Endothelial cell of umbilical vein (primary cell): ENCODE measurements around the gene NDUFB5. TPM values are rescaled to one million over a fixed set of nuclear protein-coding genes. Genes with fewer than 3 reads are reported as not detected.

Experiments
- BruUV-seq: library from RNA; stranded (reverse); fragments of 400-500 nt; replicated peaks from 2 replicates; lab custom pipeline; 2021; lab: Mats Ljungman, UMichigan
- CTCF ChIA-PET: fragments of 300-600, 350-600 bp; sonication (Branson Sonifier 250); formaldehyde crosslinking; loops from one replicate; lab custom pipeline; 2021; ENCODE audit warnings: antibody characterized with exemption, inconsistent platforms; lab: Charles Lee
- POLR2A ChIA-PET: fragments of 300-600, 350-600 bp; sonication (Branson Sonifier 250); formaldehyde crosslinking; loops from one replicate; lab custom pipeline; 2021; ENCODE audit warnings: antibody characterized with exemption, inconsistent platforms; lab: Charles Lee
- DNase-seq: peaks from one replicate; pipeline ENCODE4 v3.0.0-alpha.2; 2011; ENCODE audit warnings: low read depth, low spot score
- FAIRE-seq: peaks from 2 replicates; lab custom pipeline; 2011; peaks lifted over from hg19 to GRCh38; lab: Jason Lieb, UNC
- H2AFZ ChIP-seq: 2 replicates; pipeline ENCODE4 v1.6.0; 2012; ENCODE audit warnings: low read depth, low read length, control low read depth, inconsistent platforms
- H3K27ac ChIP-seq: 2 replicates; pipeline ENCODE4 v1.5.1; 2011; ENCODE audit warnings: low read depth, mild to moderate bottlenecking, control low read depth, low read length, moderate library complexity; ENCODE audit not compliant: insufficient read depth
- H3K27me3 ChIP-seq, 2 experiments: 2 replicates each; pipeline versions ENCODE4 v1.6.0 to v1.6.1; 2011; ENCODE audit warnings: low read length in 2 of 2, mixed read lengths in 1 of 2; ENCODE audit not compliant: control insufficient read depth in 2 of 2, insufficient read depth in 2 of 2
- H3K36me3 ChIP-seq, 2 experiments: 2 replicates in 1 of 2; 3 replicates in 1 of 2; pipeline ENCODE4 v1.5.1; 2011; ENCODE audit warnings: low read length in 2 of 2, mild to moderate bottlenecking in 1 of 2, moderate library complexity in 1 of 2; ENCODE audit not compliant: control insufficient read depth in 2 of 2, insufficient read depth in 2 of 2; ENCODE audit errors: extremely low read depth in 1 of 2
- H3K4me1 ChIP-seq: 3 replicates; pipeline ENCODE4 v1.5.1; 2011; ENCODE audit warnings: mild to moderate bottlenecking, low read length; ENCODE audit not compliant: control insufficient read depth, insufficient read depth; ENCODE audit errors: extremely low read depth
- H3K4me2 ChIP-seq: 2 replicates; pipeline ENCODE4 v1.6.1; 2011; ENCODE audit warnings: low read length, control low read depth, mixed read lengths; ENCODE audit not compliant: insufficient read depth
- H3K4me3 ChIP-seq, 3 experiments: fragments of 200-600 bp in 1 of 3; sonication (generic), shearing (Covaris generic) in 1 of 3; replicated peaks in 1 of 3; 2 replicates each; pipeline ENCODE4 v1.5.1; 2011 to 2016; ENCODE audit warnings: control low read depth in 3 of 3, low read length in 3 of 3, mild to moderate bottlenecking in 2 of 3, inconsistent platforms in 1 of 3, low read depth in 1 of 3, moderate library complexity in 1 of 3; ENCODE audit not compliant: insufficient read depth in 1 of 3
- H3K79me2 ChIP-seq: 2 replicates; pipeline ENCODE4 v1.6.0; 2012; ENCODE audit warnings: low read length, inconsistent platforms; ENCODE audit not compliant: control insufficient read depth, insufficient read depth
- H3K9ac ChIP-seq: replicated peaks from 2 replicates; pipeline ENCODE3; 2011; ENCODE audit warnings: low read length, control low read depth; ENCODE audit not compliant: insufficient read depth; ENCODE audit errors: extremely low read depth
- H3K9me1 ChIP-seq: replicated peaks from 3 replicates; pipeline ENCODE4 v1.6.0; 2011; ENCODE audit warnings: mild to moderate bottlenecking, low read length; ENCODE audit not compliant: control insufficient read depth, insufficient read depth; ENCODE audit errors: extremely low read depth
- H3K9me3 ChIP-seq: replicated peaks from 2 replicates; pipeline ENCODE4 v1.5.1; 2012; ENCODE audit warnings: low read length, inconsistent platforms; ENCODE audit not compliant: control insufficient read depth, insufficient read depth
- H4K20me1 ChIP-seq: replicated peaks from 2 replicates; pipeline ENCODE3; 2011; ENCODE audit warnings: mild to moderate bottlenecking, low read length; ENCODE audit not compliant: control insufficient read depth, insufficient read depth; ENCODE audit errors: extremely low read depth
- EZH2 ChIP-seq: IDR thresholded peaks from 2 replicates; pipeline ENCODE4 v1.6.1; 2012; ENCODE audit warnings: borderline replicate concordance, low read depth, mild to moderate bottlenecking, moderate library complexity, low read length, inconsistent platforms; ENCODE audit not compliant: severe bottlenecking
- GATA2 ChIP-seq: IDR thresholded peaks from 2 replicates; pipeline ENCODE4 v1.7.0; 2011; ENCODE audit warnings: low read depth, mild to moderate bottlenecking, moderate library complexity, mixed read lengths, low read length; ENCODE audit not compliant: insufficient read length, insufficient read depth
- MYC ChIP-seq: IDR thresholded peaks from one replicate; pipeline ENCODE4 v1.6.1; 2011; ENCODE audit warnings: mild to moderate bottlenecking, low read depth, low read length
- POLR2A ChIP-seq: IDR thresholded peaks from 2 replicates; pipeline ENCODE4 v1.6.1; 2012; ENCODE audit warnings: low read depth, mild to moderate bottlenecking, control low read depth, low read length
- POLR2AphosphoS5 ChIP-seq: IDR thresholded peaks from 2 replicates; pipeline ENCODE4 v1.6.1; 2012; ENCODE audit warnings: low read depth, mild to moderate bottlenecking, control low read depth, low read length, moderate library complexity; ENCODE audit not compliant: insufficient read depth
- dilution Hi-C: fragments of 300-500 bp; cut with MboI; formaldehyde crosslinking; loops from one replicate; pipeline ENCODE4 v1.15.0; 2019; ENCODE audit warnings: low sequenced_read_pairs; ENCODE audit not compliant: extremely low pct_ligation_motif_present
- intact Hi-C: fragments of 100-400 bp; cut with micrococcal nuclease; formaldehyde crosslinking; loops from one replicate; pipeline ENCODE4 v1.10.0; 2022
- polyA plus RNA-seq, 4 experiments: library from polyadenylated mRNA; depleted of rRNA in 3 of 4; stranded (reverse) in 3 of 4; unstranded in 1 of 4; fragments of >200 nt; gene quantifications; 2 replicates each; pipeline versions ENCODE4 v1.2.1 to v1.2.3, GENCODE V29; 2011 to 2012; ENCODE audit warnings: missing spikeins in 1 of 4
- total RNA-seq: library from RNA; stranded (reverse); gene quantifications from 2 replicates; pipeline ENCODE4 v1.2.3, GENCODE V29; 2021
- TF ChIP-seq, protein P1 (sequence below): IDR thresholded peaks from 2 replicates; pipeline ENCODE4 v1.6.1; 2011; ENCODE audit not compliant: insufficient read depth, insufficient read length

NDUFB5 gene
- total and polyA plus RNA-seq, 2 donors (not counting 3 experiments of a cell fraction or from before 2014, with no cell fraction given) = 48.2 to 74.9 TPM

DNA sequence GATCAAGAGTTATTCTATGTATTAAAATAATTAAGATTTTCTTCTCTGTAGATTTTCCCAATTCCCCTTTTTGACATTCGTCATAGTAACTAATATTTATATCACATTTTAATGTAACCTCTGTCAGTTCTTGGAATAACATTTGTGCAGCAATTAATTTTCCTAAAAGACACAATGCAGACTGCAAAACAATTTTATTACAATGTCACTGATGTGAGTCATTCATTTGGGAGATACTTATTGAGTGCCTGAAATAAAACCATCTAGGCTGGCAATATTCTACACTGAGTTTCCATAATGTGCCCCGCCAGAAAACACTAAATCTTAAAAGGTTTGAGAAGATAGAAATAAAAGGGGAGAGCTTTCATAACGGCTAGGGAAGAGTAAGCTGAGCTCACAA lies 41.6 kb downstream of the NDUFB5 start:
- no peaks in the 10 kb centered on the region for H3K79me2 ChIP-seq
- no peaks in the 10 kb centered on the region for H3K9me3 ChIP-seq
- FAIRE-seq (no peak), DNase-seq (no peak)
- H2AFZ ChIP-seq = no peak overlapping the region
- no TSS peak for BruUV-seq
- no peaks in the 10 kb centered on the region for H3K36me3 ChIP-seq
- no peaks in the 10 kb centered on the region for H3K9me1 ChIP-seq
- H3K4me3 ChIP-seq = no peak overlapping the region
- intact Hi-C loops = no loop called here
- ChIA-PET CTCF (interaction anchor here (1.4 kb wide), 1 partner anchor 32 kb away, joined by 4 read pairs; no protein-coding TSS in a partner anchor), POLR2A (no interaction called here)
- no peaks in the 10 kb centered on the region for H3K27me3 ChIP-seq
- no peaks in the 10 kb centered on the region for H3K4me1 ChIP-seq
- H3K4me2 ChIP-seq = no peak overlapping the region
- no peak overlapping the region for H3K27ac ChIP-seq
- TF ChIP-seq MYC = no peak
- TF ChIP-seq, protein P1, sequence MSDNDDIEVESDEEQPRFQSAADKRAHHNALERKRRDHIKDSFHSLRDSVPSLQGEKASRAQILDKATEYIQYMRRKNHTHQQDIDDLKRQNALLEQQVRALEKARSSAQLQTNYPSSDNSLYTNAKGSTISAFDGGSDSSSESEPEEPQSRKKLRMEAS = no peak
- TF ChIP-seq POLR2AphosphoS5 = no peak
- no peak for TF ChIP-seq POLR2A
- TF ChIP-seq EZH2 = no peak
- TF ChIP-seq GATA2 = no peak
- H3K9ac ChIP-seq = no peak overlapping the region
- dilution Hi-C loops = no loop called here
- H4K20me1 ChIP-seq = no peaks in the 10 kb centered on the region
